HG03571 (cell line): ENCODE measurements around the gene UBE2V1.
"Not testable (repeated sequence)": the region's sequence is repeated elsewhere in the genome, so short reads cannot be mapped to it uniquely, and the experiment has no call there.

Source experiments
- ATAC-seq: cut with Tn5 transposase; IDR thresholded peaks from one replicate; pipeline ENCODE4 v1.9.1; 2021; ENCODE audit not compliant: unreplicated experiment

Gene UBE2V1

DNA sequence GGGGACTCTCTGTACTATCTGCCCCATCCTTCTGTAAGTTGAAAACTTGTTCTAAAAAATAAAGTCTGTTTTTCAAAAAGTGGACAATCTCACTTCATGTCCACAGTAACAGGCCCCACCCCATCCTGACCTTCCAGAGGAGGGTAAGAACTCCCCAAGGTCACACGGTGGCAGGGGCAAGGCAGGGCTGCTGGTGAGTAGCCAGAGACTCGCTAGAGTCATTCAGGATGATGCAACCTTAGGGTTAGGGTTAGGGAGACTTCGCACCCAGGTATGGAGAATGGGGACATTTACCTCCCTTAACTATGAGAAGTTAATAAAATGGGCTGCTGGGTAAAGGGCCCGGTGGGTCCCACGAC, 25.1 kb upstream of the UBE2V1 start:
- no peak for ATAC-seq

DNA sequence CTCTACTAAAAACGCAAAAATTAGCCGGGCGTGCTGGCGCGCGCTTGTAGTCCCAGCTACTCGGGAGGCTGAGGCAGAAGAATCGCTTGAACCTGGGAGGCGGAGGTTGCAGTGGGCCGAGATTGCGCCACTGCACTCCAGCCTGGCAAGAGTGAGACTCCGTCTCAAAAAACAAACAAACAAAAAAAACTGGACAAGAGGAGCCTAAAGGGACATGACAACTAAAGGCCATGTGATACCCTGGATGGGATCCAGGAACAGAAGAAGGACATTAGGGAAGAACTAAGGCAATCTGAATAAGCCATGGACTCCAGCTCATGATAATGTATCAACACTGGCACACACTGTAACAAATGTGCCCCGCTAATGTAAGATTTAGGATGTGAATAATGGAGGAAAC, 24.8 kb upstream of the UBE2V1 start:
- not testable (repeated sequence) for ATAC-seq

DNA sequence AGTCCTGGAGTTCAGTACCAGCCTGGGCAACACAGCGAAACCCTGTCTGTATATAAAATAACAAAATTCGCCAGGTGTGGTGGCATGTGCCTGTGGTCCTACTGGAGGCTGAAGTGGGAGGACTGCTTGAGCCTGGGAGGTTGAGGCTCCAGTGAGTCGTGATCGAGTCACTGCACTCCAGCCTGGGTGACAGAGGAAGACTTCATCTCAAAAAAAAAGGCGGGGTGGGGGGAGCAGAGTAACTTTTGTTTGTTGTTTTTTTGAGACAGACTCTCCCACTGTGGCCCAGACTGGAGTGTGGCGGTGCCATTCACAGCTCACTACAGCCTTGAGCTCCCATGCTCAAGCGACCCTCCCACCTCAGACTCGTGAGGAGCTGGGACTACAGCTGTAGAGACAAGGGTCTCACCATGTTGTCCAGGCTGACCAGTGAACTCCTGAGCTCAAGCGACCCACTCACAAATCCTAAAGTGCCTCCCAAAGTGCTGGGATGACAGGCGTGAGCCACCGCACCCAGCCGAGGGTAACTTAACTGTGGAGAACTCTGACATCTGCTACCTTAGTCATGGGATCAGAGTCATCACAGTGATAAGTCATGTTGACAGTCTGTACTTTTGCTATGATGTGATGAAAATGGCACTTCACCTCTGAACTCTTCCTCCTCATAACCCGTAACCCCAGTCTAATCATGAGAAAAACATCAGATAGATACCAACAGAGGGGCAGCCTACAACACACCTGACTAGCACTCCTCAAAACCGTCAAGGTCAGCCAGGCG, 24.1 kb upstream of the UBE2V1 start:
- no peak for ATAC-seq

DNA sequence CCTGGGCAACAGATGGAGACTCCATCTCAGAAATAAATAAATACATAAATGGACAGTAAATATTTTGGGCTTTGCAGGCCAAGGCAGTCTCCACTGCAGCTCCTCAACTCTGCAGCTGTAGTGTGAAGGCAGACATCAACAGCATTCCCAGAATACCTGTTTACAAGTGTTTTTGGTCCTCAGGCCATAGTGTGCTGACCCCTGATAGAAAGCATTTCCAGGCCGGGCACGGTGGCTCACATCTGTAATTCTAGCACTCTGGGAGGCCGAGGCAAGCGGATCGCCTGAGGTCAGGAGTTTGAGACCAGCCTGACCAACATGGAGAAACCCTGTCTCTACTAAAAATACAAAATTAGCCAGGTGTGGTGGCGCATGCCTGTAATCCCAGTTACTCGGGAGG, 22.2 kb upstream of the UBE2V1 start:
- not testable (repeated sequence) for ATAC-seq

DNA sequence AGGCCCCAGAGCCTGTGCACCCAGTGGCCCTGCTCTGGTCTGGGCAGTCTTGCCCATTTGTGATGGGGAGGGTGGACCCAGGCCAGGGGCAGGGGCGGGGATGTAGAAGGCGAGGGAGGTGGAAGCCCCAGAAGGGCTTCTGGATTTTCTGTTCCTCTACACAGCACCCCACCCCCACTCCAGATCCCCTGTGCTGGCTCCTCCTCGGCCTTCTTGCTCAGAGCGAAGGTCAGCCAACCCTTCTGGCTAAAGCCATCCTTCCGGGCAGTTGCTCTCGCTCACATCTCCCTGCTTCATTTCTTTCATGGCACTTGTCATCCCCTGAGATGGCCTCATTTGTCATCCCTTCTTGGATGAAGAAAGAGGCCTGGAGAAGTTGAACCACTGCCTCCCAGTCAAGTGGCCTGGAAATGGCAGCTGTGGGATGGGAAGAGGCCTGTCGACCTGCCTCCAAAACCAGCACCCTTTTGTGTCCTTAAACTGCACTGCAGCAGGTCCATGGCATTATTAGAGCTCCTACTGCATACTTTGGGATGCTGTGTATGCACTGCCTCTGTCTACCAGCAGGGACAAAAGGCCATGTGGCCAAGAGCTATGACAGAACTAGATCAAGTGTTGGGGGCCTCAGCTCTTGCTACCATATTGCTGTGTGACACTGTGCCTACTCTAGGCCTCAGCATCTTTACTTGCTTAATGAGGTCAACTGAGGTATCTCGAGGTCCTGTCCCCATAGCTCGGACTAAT, 20.7 kb upstream of the UBE2V1 start:
- ATAC-seq = no peak

DNA sequence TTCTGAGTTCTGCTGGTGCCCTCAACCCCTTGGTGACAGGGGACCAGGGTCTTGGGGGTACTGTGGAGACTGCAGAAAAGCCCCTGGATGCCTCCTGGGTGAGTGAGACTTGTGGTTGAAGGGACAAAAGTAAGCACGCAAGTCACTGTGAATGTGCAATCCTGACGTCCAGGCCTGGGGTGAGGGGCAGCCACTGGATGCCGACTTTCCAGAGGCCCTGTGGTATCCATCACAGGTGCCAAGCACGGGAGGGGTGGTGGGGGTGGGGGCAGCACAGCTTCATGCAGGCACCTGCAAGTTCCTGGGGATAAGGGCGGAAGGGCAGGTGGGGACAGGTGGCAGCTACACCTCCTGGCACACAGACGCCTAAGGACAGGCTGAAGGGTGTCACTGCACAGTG, 20.1 kb upstream of the UBE2V1 start:
- ATAC-seq = no peak

DNA sequence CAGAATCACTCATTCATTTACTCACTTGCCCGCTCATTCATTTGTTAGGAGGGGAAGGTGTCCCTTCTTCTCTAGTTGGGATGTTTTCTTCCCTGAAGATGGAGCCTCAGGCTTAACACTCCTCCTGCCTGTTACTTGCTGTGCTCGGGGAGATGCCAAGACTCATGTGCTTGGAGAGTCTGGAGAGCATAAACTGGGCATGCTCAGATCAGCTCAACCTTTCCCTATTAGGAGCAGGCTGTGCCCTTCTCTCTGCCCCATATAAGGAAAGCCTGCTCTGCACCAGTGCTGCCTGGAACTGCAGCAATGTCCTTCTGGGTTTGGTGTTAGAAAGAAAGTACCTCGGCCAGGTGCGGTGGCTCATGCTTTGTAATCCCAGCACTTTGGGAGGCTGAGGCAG, 18.0 kb upstream of the UBE2V1 start:
- ATAC-seq = no peak

DNA sequence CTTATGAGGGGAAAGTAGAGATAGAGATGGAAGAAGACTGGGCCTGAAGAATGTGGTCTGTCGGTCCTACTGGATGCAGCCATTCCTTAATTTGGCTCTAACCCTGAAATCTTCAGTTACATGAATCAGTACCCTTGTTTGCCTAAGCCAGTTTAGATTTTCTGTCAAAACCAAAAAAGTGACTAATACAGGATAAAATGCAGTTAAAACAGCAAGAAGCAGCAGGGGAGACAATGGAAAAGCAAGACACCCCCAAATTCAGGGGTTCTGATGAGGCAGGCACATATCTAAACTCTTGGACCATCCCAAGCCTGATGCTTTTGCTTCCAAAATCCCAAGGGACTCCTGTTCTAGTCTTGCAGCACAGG, 17.4 kb upstream of the UBE2V1 start:
- ATAC-seq = no peak

DNA sequence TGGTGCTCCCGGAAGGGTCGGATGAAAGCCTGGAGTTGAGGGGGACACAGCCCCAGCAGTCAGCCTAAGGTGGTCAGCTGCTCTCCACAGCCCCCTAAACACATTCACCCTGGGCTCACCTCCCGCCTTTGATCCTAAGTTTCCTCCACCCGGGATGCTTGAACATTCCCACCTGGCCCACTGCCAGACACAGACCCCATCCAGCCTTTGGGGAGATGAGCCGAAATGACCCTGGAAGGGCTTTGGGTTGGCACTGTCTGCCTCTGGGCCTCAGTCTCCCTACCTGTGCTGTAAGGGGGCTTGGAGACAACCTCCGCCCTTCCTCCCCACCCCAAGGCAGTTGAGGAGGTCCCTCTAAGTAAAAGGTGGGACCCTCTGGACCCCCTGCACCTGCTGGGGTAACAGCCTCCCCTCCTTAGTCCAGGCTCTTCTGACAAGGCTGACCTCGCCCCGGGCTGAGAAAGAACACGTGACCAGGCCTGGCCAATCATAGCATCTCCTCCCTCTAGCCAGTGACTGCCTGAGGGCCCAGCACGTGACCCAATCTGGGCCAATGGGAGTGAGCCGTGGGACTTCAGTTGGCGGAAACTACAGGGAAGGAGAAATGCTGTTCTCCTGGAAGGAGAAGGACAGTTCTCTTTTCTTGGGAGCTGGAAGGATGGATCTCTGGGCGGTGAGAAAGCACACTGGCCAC, 16.9 kb upstream of the UBE2V1 start:
- ATAC-seq = no peak

DNA sequence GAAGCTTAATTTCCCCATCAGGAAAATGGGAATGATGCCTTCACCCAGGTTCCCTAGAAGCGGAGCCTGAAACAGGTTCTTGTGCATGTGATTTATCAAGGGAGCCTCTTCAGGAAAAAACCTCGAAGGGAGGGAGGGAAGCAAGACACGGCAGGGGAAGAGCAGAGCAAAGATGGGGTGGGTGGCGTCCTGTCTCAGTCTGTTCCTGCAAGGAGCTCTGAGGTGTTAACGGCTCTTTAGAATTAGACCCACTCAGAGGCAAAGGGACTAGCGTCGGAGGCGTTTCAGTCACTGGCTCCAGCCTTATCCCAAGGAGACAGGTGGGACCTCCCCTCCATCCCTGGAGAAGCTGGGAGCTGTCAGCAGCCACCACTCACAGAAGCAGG, 15.6 kb upstream of the UBE2V1 start:
- no peak for ATAC-seq

DNA sequence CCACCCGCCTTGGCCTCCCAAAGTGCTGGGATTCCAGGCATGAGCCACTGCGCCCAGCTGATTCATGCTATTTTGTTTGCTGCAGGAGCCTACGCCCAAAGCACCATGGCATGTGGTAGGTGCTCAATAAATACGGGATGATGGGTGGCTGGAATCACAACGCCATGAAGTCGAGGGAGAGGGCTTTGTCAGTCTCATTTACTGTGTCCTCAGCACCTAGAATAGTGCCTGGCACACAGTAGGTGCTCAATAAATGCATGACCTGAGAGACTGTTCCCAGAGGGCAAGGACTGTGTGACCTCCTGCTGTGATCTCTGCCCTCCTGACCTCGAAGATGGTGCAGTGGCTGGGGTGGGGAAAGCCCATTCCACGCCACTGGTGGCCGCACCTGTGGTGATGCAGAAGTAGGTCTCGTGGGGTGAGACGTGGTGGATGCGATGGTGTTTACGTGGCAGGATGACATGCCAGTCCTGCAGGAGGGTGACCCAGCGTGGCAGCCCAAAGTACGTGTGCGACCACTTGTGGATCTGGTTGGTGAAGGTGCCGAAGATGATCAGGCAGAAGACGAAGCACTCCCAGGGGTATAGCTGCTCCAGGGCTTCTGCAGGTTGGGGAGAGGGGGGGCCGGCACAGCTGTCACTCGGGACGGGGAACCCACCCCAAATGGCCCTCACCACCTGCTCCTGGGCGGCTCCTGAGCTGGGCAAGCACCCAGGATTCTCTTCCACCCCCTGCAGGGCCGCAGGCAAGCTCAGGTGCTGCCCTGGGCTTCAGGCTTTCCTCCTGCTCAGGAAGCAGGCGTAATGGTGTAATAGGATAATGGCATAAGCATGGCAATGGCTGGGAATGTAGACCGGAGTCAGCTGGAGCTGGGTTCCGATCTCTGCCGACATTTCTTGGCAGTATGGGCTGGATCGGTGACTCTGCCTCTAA, 14.9 kb upstream of the UBE2V1 start:
- no peak for ATAC-seq

DNA sequence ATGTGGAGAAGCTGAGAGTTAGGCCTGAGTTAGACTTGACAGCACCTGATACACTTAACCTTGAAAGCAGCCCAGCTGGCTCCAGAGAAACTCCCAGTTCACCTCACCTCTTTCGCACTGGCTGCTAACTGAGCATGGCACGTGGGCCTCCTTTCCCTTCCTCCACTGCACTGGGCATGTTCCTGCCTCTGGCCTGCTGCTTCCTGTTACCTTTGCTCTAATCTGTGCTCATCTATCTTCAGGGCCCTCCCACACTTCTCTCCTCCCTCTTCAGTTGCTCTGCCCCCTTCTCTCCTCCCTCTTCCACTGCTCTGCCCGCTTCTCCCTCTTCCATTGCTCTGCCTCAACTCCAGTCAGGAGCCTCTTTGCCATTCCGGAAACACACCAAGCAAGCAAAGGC, 13.7 kb upstream of the UBE2V1 start:
- no peak for ATAC-seq

DNA sequence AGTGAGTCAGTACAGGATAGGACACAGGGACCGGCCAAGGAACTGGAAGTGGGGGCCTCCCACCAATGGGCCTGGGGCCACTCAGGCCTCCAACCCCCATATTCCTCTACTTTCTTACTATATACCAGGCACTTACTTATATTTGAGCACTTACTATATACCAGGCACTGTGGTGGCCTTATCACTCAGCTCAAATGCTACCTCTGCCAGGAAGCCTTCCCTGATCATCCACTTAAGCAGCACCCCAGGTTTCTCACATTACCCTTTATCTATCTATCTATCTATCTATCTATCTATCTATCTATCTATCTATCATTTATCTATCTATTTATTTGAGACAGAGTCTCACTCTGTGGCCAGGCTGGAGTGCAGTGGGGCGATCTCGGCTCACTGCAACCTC, 12.3 kb upstream of the UBE2V1 start:
- no peak for ATAC-seq

DNA sequence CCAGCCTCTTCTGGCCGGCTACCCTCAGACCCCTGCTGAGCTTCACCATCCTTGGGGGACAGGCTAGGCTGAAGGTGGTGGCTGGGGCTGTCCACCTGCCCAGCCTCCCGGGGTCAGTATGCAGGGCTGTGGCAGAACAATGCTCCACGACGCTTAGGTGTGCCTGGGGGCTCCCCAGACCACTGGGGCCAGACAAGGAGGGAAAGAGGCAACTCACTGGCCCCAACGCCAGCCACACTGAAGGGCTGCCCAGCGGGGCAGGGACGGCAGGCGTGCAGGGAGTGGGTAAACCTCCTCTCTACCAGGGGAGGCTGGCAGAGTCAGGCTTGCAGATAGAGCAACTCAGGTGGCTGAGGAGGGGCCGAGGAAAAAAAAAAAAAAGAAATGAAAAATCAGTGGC, 11.5 kb upstream of the UBE2V1 start:
- ATAC-seq = no peak

DNA sequence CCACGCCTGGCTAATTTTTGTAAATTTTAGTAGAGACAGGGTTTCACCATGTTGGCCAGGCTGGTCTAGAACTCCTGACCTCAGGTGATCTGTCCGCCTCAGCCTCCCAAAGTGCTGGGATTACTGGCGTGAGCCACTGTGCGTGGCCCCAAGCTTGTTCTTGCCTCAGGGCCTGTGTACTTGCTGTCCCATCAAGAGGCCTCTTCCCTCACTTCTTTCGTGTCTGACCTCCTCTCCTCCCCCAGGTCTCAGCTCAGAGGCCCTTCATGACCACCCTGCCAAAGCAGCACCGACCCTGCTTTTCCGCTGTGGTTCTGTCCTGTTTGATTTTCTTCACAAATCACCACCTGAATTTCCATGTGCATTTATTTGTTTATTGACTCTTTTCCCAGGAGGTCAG, 10.5 kb upstream of the UBE2V1 start:
- no peak for ATAC-seq

DNA sequence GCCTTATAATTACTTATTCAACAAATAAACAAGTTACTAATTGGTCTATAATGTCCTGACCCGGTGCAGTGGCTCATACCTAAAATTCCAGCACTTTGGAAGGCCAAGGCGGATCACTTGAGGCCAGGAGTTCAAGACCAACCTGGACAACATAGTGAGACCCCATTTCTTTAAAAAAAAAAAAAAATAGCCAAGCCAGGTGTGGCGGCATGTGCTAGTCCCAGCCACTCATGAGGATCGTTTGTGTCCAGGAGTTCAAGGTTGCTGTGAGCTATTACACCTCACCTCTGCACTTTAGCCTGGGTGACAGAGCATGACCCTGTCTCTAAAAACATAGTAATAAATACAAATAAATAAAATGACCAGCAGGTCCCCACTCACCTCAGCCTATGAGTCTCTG, 9.8 kb upstream of the UBE2V1 start:
- no peak for ATAC-seq

DNA sequence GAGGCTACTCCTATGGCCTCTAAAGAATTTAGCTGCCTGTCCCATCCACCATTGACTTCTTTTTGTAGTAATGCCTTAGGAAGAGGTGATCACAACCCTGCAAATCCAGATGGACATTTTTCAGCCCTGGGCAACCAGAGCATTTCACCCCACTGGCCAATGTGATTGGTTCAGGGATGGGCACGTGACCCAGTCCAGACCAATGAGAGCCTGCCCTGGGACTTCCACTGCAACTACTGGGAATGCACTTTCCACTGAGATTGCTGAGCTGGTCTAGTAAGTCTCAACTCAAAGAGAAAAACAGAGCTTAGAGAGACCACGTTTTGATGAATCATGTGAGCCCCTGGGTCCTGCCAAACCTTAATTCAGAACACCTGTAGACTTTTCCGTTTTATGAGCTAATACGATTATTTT, 8.9 kb upstream of the UBE2V1 start:
- no peak for ATAC-seq

DNA sequence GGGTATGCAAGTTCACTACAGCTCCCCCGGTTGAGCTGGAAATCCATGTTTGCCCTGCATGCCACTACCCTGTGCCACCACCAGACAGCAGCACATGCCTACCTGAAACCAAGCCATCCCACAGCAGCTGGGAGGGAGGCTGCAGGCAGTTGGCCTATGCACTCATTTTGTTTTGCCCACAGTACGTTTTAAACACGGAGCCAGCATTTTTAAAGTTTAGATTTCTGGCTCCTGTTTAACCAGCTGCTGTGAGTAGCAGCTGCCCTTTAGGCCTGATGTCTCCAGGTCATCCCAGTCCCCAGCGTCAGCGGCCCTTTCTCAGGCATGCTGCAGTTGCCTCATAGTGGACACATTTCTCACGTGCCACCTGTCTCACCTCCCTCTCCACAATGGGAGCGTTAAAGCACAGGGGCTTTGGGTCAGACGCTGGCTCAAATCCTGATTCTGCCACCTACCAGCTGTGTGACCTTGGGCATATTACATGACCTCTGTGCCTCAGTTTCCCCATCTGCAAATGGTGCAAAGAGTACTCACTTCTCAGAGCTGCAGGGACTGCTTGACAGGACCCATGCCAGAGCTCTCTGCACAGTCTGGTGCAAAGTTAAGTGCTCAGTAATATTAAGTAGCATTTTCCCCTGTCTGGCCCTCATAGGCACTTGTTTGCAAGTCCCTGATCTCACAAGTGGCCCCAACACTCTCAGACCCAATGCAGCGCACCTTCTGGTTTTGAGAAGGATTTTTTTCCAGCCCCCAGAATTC, 8.2 kb upstream of the UBE2V1 start:
- no peak for ATAC-seq

DNA sequence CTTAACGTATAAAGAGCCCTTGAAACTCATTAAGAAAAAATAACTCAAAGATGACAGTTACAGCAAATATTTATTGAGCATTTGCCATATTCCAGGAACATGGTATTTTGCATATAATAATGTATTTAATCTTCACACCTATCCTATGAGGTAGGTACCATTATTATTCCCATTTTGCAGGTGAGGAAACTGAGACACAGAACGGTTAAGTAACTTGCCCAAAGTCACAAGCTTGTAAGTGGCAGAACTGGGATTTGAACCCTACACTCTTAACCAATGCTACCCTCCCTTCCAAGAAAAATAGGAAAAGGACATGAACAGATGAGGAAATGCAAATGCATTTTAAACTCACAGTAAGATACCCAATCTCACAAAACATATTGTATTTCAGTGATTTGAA, 5.3 kb upstream of the UBE2V1 start:
- no peak for ATAC-seq

DNA sequence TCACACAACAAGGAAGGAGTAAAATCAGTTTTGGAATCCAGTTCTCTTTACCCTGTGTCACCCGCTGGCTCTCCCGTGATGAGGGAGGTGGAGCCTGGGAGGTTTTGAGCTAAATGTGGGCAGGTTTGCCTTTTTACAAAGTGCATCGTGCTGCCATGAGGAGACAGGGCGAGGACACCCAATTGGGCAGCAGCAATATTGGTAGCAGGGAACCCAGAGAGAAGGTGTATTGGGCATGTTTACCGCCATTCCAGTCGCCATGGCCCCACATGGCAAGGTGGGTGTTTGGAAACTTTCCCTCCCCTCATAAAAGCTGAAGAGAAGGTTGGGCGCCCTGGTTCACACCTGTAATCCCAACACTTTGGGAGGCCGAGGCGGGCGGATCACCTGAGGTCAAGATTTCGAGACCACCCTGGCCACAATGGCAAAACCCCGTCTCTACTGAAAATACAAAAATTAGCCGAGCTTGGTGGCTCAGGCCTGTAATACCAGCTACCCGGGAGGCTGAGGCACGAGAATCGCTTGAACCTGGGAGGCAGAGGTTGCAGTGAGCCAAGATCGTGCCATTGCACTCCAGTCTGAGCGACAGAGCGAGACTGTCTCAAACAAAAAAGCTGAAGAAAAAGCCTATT, 3.5 kb upstream of the UBE2V1 start:
- ATAC-seq = no peak
